Myocyte (in vitro differentiated cells): ENCODE measurements around the gene HELQ. TPM values are rescaled to one million over a fixed set of nuclear protein-coding genes. Genes with fewer than 3 reads are reported as not detected.
A peak's percentile ranks its signal among the peaks of the same experiment; 100 is the strongest.
"Not testable (repeated sequence)": the region's sequence is repeated elsewhere in the genome, so short reads cannot be mapped to it uniquely, and the experiment has no call there.

Experiments
- DNase-seq: peaks from one replicate; pipeline ENCODE4 v3.0.0-alpha.2; 2012; ENCODE audit warnings: low read depth
- total RNA-seq: library from RNA; depleted of rRNA; stranded (reverse); fragments of >200 nt; gene quantifications from 2 replicates; pipeline ENCODE4 v1.2.3, GENCODE V29; 2014

Gene HELQ
- total RNA-seq, 1 donor from 2014 or later, result 14.4 TPM

DNA sequence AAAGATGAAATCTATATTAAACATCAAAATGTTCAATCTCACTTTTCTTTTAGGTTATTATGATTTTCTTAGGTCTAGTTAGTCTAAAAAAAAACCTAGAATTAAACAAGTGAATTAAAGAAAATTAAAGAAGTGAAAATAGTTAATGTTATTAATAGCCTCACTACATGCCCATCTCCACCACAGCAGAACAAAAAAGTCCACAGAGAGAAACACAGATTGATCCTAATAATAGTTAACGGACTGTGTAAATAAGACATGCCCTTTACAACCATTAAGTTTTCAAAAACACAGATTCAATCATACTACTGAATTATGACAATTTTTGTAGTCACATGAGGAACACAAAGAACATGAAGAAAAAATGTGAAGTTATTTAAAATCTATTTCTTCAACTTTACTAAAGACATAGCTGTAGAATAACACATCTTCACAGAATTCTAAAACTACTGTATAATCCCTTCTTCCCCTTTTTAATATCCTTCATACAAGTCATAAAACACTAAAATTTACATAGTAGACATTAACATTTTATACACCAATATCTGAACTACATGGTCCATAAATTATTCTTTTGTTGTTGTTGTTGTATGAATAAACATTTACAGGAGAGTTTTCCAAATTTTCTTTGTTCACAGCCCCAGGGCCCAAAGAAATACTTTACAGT, 15.3 kb downstream of the HELQ start:
- peak; percentile 14 for DNase-seq

DNA sequence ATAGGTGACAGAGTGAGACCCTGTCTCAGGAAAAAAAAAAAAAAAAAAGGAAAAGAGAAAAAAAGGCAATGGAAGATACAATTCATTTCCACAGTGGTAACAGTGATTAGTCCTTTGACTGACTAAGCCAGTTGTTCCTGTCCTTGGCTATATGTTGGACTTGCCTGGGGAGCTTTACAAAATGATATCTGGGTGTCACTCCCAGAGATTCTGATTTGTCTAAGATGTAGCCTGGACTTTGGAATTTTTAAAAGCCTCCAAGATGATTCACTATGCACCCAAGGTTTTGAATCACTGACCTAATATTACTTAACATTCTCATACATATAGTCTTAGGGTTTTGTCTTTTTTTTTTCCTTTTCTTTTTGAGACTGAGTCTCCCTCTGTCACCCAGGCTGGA, 16.9 kb downstream of the HELQ start:
- no peak for DNase-seq

DNA sequence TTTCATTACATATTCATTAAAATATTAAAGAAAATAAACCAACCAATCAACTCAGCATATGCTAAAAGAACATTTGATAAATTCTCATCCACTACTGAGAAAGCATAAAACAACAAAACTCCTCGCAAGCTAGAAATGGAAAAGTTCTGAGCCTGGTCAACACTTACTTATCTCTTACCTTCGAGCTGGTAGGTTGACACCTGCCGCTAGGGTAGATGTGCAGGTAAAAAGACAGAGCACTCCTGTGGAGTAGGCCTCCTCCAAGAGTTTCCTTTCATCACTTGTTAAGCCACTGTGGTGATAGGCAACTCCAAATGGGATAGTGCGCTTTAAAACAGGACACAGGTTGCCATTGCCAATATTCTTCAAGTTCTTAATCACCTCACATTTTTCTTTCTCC, 18.9 kb downstream of the HELQ start:
- DNase-seq, result no peak

DNA sequence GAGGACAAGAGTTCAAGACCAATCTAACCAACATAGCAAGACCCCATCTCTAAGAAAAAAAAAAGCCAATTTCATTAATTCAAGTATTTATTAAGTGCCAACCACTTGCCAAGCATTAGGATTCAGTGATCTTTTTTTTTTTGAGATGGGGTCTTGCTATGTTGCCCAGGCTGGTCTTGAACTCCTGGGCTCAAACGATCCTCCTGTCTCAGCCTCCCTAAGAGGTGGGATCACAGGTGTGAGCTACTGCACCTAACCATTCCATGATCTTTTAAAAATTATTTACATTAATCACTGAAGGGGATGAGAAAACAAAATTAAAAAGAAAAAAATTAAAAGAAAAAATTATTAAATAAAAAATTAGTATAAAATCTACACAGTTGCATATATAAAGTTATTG, 24.4 kb downstream of the HELQ start:
- no peak for DNase-seq

DNA sequence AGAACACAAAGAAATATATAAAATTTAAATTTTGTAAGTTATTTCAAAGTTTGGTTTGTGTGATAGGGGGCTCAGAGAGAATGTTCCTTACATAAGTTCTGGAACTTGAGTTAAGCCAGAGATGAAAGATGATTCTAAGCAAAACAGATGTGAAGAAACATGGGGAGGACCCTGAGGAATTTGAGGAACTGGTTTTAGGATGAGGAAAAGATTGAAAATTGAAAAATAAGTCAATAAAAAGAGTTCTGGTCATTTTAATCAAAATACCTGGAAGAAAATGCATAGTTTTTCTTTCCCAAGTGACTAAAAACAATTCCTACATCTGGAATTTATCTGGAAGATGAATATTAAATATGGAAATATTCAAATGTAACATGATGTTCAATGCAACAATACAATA, 37.4 kb downstream of the HELQ start:
- DNase-seq, result no peak

DNA sequence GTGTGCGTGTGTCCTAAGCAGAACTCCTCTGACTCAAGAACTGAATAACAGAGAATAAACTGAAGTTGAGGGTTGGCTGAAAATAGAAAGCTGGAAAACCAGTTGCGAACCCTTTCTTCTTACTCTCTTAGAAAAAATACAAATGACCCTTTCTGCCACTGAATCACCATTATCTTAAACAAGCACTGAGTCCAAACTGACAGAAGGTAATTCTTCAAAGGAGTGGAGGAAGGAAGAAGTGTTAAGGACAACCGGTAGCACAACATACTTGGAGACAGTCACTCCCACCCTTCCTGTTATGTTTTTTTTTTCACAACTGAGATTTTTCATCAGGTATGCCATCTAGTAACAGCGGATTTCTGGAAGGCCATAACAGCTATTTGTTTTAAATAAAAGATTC, 38.1 kb downstream of the HELQ start:
- DNase-seq, result no peak

DNA sequence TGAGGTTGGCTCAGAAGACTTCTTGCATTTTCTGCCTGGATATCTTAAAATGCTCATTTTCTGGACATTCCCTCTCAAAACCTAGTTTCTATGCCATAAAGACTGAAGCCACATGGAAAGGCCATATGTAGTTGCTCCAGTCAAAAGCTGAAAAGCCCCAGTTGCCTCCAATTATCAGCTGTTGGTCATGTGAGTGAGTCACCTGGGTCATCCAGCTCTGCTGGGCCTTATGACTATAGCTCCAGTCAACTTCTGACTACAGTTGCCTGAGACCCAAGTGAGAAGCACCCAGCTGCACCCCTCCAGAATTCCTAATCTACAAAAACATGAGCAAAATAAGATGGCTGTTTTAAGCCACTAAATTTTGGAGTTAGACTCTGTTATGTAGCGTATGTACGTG, 41.9 kb downstream of the HELQ start:
- peak; percentile 28 for DNase-seq

DNA sequence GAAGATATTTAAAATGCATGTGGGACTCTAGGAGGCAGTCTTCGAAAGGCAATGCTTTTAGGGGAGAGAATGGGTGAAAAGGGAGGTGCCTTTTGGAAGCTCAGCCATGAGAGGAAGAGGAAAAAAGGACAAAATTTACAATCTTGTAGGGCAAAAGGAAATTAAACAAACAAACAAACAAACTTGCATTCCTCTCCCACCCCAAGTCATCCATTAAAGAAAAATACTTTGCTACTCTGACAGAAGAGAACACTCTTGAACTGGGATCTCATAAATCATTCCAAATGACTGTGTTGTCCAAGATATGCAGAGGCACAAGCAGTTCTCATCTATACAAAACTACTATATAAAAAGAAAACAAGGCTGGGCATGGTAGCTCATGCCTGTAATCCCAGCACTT, 46.7 kb downstream of the HELQ start:
- no peak for DNase-seq

DNA sequence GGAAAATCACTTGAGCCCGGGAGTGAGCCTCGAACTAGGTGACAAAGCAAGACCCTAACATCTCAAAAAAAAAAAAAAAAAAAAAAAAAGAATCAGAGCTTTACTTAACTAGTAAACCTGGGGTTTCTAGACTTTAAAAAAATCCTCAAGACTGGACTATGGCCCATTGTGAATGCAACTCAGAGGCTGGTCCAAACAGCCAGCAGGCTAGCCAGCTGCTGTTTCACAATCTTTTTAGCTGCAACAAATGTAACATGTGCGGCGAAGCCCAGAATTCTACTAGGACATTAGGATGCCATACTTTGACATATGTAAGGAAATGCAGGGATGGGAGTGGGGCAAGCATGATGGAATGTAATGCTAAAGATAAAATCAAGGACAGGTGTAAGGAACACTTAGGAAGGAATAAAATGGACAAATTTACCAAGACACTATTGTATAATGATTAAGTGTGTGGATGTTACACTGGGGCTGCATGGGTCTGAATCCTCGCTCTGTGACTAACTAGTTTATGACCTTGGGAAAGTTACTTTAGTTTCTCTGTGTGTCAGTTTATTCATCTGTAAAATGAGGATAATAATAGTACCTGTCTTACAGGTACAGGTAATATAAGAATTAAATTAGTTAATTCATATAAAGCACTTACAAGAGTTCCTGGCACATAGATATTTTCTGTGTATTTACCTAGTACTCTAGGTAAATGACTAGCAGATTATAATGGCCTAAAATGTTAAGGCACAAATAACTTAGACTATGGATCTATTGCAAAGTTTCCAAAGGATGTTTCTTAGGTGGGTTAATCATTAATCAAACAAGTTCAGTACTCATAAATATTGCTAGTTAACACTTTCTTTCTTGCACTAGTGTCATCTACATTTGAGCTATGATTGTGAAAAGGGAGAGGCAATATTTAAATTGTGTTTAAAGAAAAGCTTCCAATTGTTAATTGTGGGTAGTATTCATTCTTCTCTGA, 49.5 kb downstream of the HELQ start:
- DNase-seq, result no peak

DNA sequence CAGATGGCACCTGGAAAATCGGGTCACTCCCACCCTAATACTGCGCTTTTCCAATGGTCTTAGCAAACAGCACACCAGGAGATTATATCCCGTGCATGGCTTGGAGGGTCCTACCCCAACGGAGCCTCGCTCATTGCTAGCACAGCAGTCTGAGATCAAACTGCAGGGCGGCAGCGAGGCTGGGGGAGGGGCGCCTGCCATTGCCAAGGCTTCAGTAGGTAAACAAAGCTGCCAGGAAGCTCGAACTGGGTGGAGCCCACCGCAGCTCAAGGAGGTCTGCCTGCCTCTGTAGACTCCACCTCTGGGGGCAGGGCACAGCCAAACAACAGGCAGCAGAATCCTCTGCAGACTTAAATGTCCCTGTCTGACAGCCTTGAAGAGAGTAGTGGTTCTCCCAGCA, 57.5 kb downstream of the HELQ start:
- not testable (repeated sequence) for DNase-seq

DNA sequence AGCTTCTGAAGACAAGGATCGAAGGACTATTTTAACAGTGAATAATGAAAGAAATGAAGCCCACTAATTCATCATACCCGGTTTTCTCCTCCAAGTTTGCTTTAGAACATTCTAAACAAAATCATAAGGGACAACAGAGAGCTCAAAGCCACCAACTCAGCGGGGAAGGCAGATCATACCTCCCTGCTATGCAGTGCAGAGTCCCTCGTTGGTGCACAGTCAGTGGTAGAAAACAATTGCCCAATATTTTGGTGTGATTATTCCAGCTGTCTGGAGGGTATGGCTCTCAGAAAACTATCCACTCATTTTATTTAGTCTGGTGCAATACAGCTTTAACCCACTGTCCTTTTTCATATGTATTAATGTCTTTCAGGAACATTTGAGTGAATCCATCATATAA, 61.7 kb downstream of the HELQ start:
- DNase-seq, result no peak

DNA sequence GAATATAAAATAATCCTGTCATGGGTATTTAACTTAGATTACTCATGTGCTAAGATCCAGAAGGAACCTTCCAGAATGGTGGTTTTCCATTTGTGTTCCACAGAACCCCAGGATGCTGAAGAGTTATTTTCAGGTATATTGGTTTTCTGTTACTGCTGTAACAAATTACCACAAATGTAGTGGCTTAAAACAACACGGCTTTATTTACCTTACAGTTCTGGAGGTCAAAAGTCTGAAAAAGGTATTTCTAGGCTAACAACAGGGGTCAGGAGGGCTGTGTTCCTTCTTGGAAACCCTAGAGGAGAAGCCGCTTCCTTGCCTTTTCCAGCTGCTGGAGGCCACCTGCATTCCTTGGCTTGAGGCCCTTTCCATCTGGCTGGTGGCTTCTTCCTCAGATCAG, 63.1 kb downstream of the HELQ start:
- DNase-seq, result no peak

DNA sequence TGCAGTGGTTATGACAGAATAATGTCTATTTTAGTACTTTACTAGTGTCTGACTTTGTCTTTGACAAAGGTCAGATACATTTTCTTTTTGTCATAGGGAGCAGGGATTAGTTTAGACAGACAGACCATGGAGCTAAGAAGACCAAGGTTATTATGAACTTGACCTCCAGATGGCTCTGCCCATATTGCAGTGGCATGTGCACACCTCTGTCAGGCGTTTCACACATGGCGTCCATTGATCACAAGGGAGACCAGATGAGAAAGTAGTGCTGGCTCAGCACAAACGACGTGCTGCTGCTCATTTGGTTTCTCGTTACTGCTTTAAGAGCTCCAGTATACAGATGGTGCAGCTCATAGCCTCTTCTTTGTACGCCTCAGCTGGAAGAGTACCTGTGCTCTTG, 64.7 kb downstream of the HELQ start:
- no peak for DNase-seq

DNA sequence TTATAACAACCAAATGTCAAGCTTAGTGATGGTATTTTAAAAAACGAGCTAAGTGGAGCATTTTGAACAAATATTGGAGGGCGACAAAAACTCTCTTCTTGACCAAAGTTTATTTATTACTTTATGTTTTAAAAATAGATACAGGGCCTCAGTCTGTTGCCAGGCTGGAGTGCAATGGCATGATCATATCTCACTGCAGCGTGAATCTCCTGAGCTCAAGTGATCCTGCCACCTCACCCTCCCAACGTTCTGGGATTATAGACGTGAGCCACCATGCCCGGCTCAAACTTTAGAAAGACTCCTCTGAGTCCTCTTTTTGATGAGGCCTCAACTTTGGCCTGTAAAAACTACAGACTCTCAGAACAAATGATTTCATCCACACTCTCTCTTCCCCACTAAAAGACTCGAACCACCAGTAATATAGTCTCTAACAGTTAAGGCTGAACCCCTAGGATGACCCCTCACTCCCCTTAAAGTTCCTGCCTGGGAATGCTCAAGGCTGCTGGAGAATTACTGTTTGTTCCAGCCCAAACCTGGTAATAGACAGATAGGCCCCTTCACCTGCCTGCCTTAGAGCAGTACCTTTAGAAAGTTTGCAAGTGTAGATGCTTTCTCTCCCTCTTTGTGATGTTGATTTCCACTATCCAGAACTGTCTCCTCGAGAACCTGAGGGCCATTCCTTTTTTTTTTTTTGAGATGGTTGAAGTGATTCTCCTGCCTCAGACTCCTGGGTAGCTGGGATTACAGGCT, 65.7 kb downstream of the HELQ start:
- DNase-seq, result no peak

DNA sequence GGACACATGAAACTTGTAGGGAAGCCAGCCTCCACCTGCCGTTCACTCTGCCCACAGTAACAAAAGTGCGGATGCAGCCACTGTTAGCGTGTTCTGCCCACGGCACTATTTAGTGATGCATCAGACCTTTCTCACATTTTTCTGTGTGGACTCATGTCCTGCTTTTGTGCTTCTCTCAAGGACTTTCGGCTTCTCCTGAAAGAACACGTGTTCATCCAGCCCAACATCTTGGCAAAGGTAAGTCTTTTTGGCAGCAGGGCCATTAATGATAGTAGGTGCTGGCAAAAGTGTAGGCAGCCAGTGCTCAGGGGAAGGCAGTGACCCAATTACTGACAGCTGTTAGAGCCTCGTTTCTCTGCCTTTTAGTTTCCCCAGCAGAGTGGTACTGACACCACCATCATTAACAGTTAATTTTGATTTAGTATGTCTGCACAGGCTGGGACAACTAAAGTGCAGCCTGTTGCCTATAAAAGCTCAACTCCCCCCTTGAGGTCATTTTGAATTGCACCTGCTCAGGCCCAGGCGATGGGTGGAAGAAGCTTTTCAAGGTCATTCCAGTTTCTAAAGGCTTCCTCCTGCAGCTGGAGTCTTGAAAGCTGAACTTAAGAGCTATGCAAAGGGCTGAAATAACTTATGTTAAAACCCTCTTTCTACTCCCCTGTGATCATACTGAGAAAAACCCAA, 66.4 kb downstream of the HELQ start:
- DNase-seq, result no peak

DNA sequence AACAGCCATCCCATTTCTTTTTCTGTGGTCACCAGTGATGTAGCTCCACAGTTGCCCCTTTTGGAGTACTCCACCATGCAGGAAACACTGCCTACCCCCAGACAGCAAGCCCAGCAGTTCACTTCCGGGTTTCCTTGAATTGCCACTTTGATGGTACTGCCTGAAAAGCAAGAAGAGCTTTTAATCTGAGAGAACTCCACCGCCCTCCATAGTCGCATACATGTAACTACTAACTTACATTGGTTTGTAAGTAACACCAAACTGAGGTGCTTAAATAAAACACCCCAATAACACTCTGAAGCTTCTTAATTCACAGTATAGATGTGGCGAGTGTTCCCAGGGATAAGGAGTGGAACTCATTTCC, 67.3 kb downstream of the HELQ start:
- no peak for DNase-seq

DNA sequence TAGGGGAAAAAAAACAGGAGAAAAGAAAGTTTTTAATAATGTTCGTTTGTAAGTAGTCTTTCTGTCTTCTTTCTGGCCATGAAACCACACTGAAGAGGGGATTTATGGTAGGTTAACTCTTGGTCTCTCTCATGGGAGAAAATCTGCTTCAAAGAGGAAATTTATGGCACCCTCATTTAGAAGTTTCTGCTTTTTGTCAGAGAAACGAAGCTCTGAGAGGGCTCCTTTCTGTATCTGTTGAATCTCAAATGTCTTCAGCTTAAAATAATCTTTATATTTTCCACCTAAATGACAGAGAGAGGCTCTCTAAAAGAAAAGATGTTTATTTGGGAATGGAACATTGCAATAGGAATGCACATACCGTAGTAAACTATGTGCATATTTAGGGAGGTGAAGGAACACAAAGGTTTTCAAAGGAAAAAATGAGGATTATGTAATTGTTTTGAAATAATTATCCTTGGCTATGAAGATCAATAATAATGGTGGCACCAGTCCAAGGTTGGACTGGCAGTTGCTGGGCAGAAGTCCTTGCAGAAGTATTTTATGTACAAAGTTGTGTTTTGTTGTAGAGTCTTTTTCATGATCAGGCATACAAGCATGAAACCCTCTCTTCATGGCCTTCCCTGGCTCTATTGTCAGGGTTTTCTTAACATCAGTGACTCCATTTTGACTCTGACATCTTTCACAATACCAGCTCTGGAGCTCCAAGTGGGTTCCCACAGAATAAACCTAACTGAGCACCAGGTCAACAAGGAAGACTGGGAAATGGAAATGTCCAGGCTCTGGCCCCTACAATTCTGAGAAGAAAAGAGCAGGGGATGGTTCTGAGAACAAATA, 67.9 kb downstream of the HELQ start:
- DNase-seq, result no peak

DNA sequence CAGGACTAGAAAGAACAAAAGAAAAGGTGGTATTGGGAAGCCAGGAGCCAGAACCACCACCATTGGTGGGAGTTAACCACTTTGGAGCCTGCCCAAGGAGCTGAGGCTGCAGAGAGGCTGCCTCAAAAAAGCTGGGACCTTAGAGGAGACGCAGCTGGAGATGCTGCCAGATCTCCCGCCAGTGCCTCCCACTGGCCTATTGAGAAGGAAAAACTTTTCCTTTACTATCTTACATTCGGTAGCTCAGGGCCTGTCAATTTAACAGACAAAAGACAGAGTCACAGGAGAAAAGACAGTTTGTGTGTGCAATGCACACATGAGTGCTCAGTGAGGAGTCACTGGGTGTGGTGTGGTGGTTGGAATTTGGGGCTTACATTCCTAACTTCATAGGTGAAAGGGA, 68.6 kb downstream of the HELQ start:
- no peak for DNase-seq

DNA sequence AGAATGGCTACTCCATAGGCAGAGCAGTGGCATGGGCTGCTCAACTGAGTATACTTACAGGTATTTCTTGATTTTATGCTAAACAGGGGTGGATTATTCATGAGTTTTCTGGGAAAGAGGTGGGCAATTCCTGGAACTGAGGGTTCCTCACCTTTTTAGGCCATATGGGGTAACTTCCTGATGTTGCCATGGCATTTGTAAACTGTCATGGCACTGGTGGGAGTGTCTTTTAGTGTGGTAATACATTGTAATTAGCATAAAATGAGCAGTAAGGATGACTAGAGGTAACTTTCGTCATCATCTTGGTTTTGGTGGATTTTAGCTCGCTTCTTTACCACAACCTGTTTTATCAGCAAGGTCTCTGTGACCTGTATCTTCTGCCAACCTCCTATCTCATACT, 72.8 kb downstream of the HELQ start:
- no peak for DNase-seq

DNA sequence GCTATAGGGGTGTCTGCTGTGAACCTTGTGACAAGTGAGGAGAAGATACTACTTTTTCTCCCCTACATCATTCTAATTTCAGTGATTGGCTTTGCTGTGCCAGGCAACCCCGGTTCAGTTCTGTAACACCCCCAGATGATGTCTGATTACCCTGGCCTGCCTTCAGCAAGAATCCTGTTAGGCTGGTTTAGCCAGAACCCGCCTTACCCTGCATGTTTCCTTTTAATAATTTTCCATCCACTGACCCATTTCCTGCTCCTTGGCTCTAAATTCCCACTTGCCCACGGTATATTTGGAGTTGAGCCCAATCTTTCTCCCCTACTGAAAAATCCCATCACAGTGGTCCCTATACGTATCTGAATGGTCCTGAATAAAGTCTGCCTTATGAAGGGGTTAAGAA, 74.5 kb downstream of the HELQ start:
- no peak for DNase-seq

DNA sequence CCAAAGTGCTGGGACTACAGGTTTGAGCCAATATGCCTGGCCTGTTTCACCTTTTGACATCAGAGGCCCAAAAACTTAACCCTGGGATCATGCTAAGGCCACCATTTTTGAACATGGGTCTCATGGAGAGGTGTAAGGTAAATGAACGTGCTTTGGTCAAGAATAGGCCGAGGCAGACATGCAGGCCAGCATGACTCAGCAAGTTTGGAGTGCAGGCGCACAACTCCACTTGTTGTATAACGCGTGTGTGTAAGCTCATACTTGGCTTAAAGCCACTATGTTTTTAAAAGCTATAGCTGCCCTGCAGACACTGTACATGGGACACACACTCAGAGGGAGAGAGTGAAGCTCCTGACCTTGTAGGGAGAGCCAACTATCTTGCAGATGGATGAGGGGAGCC, 77.2 kb downstream of the HELQ start:
- no peak for DNase-seq
